RPMI7951 (cell line): Measurements from ENCODE around the gene THSD8. TPM values are rescaled to one million over a fixed set of nuclear protein-coding genes. Genes with fewer than 3 reads are reported as not detected.

Experiments used
- DNase-seq: peaks from one replicate; pipeline ENCODE4 v3.0.0-alpha.2; 2012; ENCODE audit warnings: low read depth
- total RNA-seq: library from RNA; depleted of rRNA; stranded (reverse); fragments of >200 nt; shearing (Covaris generic); gene quantifications from 2 replicates; pipeline ENCODE4 v1.2.3, GENCODE V29; 2014

THSD8 gene
- total RNA-seq, 1 experiment from 2014 or later: not detected

- peak; percentile 90 for DNase-seq
Observed at GRCh38 chr19:12779162-12779993, 22.5 kb upstream of the THSD8 start.

DNA sequence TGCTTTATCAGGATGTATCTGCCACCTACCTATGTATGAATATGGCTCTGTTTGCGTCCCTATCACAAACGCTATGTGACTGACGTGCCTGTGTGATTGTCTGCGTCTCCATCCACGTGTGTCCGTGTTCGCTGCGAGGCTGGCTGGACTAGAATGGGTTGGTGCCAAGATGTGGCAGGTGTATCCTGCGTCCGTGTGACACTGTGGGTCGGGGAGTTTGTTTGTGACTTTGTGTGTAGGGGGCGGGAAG lies 19.8 kb upstream of the THSD8 start:
- no peak for DNase-seq

- peak; percentile 82 for DNase-seq
Observed at GRCh38 chr19:12782424-12783290, 19.2 kb upstream of the THSD8 start.

DNA sequence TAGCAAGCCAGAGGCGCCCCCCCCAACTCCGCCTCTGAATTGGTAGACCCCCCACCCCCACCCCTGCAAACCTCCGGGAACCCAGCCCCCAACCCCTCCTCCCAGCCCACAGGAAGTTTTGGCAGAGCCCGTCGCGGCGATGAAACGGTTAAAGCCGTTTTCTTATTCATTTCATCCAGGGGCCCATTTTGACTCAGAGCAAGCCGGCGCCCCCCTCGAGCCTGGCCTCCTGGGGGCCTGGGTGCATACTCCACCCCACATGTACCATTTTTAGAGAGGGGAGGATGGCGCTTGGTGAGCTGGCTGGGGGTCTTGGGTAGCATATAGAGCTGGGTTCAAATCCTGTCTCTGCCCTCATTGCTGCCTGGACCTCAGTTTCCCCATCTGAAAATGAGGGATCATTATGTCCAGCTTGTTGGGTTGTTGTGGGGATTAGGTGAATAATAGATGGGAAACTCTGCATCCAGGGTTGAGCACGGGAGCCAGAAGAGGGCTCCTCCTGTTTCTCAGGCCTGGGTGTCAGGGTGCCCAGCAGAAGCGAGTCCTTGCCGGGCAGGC lies 18.5 kb upstream of the THSD8 start:
- no peak for DNase-seq

GRCh38 chr19:12783849-12784393 lies 17.9 kb upstream of the THSD8 start:
- DNase-seq: no peak

- no peak for DNase-seq
Observed at GRCh38 chr19:12784394-12784870, 17.4 kb upstream of the THSD8 start.

GRCh38 chr19:12784871-12785430 lies 16.9 kb upstream of the THSD8 start:
- no peak for DNase-seq

DNA sequence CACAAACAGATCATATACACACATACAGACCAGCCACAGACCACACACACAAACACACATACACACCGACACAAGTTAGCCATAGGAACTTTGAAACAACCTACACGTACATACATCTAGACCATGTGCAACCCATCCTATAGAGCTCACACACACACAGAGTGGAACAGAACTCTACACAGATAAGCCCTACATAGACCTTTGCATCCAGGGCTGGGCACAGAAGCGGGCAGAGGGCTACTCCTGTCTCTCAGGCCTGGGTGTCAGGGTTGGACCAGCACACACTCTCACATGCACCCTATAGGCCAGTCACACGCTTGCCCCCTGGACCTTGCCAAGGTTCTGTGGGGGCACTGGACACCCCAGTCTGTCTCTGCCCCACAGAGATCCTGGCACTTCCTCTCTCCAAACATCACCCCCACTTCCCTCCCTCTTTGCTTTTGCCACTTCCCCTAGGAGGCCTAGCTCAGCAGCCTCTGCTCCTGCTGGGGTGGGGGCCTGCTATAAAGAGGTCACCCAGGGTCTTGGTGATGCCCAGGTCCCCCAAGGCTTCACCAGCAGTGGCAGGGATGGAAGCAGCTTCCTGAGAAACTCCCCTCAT lies 16.3 kb upstream of the THSD8 start:
- no peak for DNase-seq

GRCh38 chr19:12786141-12786870 lies 15.6 kb upstream of the THSD8 start:
- peak; percentile 46 for DNase-seq

GRCh38 chr19:12786952-12787351 lies 14.9 kb upstream of the THSD8 start:
- no peak for DNase-seq

DNA sequence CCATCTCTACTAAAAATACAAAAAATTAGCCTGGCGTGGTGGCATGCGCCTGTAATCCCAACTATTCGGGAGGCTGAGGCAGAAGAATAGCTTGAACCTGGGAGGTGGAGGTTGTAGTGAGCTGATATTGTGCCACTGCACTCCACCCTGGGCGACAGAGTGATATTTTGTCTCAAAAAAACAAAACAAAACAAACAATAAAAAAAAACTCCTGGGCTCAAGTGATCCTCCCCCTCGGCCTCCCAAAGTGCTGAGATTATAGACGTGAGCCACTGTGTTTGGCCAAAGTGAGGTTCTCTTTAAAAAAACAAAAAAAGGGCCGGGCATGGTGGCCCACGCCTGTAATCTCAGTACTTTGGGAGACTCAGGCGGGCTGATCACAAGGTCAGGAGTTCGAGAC lies 14.4 kb upstream of the THSD8 start:
- DNase-seq: no peak

DNA sequence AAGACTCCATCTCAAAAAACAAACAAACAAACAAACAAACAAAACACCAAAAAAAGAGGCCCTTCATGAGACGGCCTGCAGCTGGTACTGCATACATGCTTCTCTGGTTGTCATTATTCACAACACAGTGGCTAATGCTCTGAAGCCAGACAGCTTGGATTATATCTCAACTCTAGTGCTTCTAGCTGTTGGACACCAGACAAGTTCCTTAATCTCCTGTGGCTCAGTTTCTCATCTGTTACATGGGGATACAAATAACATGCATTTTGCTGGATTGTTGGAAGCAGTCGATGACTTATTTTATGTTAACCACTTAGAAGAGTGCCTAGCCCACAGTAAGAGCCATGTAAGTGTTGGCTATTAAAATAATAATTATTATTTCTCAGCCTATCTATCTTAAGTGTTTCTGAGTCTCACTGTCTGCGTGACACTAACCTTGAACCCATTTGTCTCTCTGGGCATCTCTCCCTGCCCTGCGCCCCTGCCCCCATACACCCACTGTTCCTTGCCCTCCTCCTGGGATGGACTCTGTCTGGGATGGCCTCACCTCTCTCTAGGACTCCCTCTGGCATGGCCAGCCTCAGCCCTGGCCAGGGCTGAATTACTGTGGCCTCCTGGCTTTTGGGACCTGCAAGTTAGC lies 13.7 kb upstream of the THSD8 start:
- no peak for DNase-seq

DNA sequence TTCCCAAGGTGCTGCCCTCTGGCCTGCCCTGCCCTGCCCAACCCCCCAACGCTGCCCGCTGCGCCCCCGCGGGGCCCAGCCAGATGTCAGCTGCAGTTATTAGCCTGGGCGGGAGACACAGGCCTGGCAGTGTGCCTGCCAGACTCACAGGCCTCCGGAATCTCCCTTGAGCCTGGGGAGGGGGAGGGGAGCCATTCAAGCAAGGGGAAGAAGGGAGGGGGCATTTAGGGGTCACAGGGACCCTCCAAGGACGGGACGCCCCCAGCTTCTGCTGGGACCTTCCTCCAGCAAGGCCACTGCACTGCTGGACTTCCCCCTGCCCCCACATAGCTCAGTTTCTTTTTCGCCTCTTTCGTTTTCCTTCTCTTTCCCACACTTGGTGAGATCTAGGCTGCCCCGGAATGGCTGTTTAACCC lies 13.2 kb upstream of the THSD8 start:
- DNase-seq: peak; percentile 83

- no peak for DNase-seq
Observed at GRCh38 chr19:12789098-12789903, 12.6 kb upstream of the THSD8 start.

DNA sequence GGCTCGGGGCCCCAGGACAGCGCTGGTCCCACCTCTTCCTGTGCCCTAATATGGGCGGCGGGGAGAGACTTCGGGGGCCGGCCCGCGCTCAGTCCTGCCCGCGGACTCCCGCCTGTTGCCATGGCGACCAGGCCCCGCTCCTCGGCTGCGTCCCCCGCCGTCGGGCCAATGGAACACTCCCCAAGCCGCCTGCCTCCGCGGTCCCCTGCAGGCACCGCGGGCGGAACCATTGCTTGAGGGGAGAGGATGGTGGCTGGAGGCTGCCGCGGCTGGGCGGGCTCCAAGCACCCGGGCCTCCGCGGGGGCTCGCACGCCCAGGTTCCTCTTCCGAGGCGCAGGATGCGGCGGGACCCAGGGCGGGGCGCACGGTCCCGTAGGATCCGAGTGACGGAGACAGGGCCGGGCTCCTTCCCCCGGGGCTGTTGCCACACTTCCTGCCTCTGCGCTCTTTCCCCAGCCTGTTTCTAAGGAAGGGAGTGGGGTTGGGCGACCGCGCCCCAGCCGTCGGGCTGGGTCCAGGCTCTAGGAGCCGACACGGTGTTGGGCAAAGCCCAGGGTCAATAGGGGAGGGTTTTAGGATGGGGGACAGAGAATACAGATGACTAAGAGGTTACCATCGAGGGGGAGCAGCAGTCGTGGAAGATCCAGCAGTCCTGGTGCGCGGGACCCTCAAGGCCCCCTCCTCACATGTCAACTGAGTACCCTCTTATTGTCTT lies 11.8 kb upstream of the THSD8 start:
- peak; percentile 97 for DNase-seq

GRCh38 chr19:12790628-12791344 lies 11.1 kb upstream of the THSD8 start:
- no peak for DNase-seq

DNA sequence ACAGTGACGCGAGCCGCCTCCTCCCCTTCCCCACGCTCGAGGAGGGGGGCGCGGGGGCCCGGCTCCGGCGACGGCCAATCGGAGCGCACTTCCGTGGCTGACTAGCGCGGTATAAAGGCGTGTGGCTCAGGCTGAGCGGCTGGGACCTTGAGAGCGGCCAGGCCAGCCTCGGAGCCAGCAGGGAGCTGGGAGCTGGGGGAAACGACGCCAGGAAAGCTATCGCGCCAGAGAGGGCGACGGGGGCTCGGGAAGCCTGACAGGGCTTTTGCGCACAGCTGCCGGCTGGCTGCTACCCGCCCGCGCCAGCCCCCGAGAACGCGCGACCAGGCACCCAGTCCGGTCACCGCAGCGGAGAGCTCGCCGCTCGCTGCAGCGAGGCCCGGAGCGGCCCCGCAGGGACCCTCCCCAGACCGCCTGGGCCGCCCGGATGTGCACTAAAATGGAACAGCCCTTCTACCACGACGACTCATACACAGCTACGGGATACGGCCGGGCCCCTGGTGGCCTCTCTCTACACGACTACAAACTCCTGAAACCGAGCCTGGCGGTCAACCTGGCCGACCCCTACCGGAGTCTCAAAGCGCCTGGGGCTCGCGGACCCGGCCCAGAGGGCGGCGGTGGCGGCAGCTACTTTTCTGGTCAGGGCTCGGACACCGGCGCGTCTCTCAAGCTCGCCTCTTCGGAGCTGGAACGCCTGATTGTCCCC lies 10.4 kb upstream of the THSD8 start, which contains the start of gene JUNB:
Gene JUNB, plus strand, starts transcription at position 142 of the 706 bp plus-strand sequence. Its CDS starts 286 bp downstream, at position 428.
- peak; percentile 97 for DNase-seq
